A673 (cell line): ENCODE results near the gene GMPPA. TPM values are rescaled to one million over a fixed set of nuclear protein-coding genes. Genes with fewer than 3 reads are reported as not detected.

Source experiments
- BruUV-seq: library from RNA; stranded (reverse); fragments of 400-500 nt; replicated peaks from 2 replicates; lab custom pipeline; 2021; lab: Mats Ljungman, UMichigan
- CTCF ChIA-PET: fragments of 300-600 bp; sonication (Branson Sonifier 250); formaldehyde crosslinking; loops from one replicate; lab custom pipeline; 2022; ENCODE audit warnings: antibody characterized with exemption; lab: Charles Lee
- POLR2A ChIA-PET: fragments of 300-600 bp; sonication (Branson Sonifier 250); formaldehyde crosslinking; loops from one replicate; lab custom pipeline; 2022; ENCODE audit warnings: antibody characterized with exemption; ENCODE audit not compliant: low non-redundant PET; lab: Charles Lee
- DNase-seq: peaks from one replicate; pipeline ENCODE4 v3.0.0-alpha.2; 2015; ENCODE audit warnings: low spot score
- H3K27ac ChIP-seq: fragments of 200-600 bp; sonication (generic); 2 replicates; pipeline ENCODE4 v1.5.1; 2016; ENCODE audit warnings: mixed run types, low read depth, mild to moderate bottlenecking, mixed read lengths, antibody characterized with exemption, low read length; ENCODE audit not compliant: poor library complexity, severe bottlenecking
- H3K27me3 ChIP-seq: fragments of 200-600 bp; sonication (generic); replicated peaks from 2 replicates; pipeline ENCODE4 v1.6.1; 2017; ENCODE audit warnings: mixed run types, low read depth, mild to moderate bottlenecking, mixed read lengths, antibody characterized with exemption, low read length; ENCODE audit not compliant: insufficient read depth, poor library complexity
- H3K36me3 ChIP-seq: fragments of 200-600 bp; sonication (generic); 2 replicates; pipeline ENCODE4 v1.6.1; 2016; ENCODE audit warnings: mixed run types, mild to moderate bottlenecking, mixed read lengths, antibody characterized with exemption, low read length; ENCODE audit not compliant: insufficient read depth, poor library complexity, severe bottlenecking
- H3K4me1 ChIP-seq: fragments of 200-600 bp; sonication (generic); 2 replicates; pipeline ENCODE4 v1.6.1; 2017; ENCODE audit warnings: mixed run types, mild to moderate bottlenecking, mixed read lengths, antibody characterized with exemption, low read length; ENCODE audit not compliant: insufficient read depth, poor library complexity, severe bottlenecking
- H3K4me3 ChIP-seq: fragments of 200-600 bp; sonication (generic); 2 replicates; pipeline ENCODE4 v1.5.1; 2016; ENCODE audit warnings: low read depth, mixed run types, mild to moderate bottlenecking, mixed read lengths, low read length; ENCODE audit not compliant: poor library complexity, severe bottlenecking
- H3K9me3 ChIP-seq: fragments of 200-600 bp; sonication (generic); 2 replicates; pipeline ENCODE4 v1.6.1; 2016; ENCODE audit warnings: mixed run types, low read depth, mild to moderate bottlenecking, mixed read lengths, antibody characterized with exemption, low read length; ENCODE audit not compliant: poor library complexity, severe bottlenecking
- CTCF ChIP-seq: fragments of 300-800, 200-600 bp; sonication (generic); conservative IDR thresholded peaks from 2 replicates; pipeline ENCODE4 v1.5.1; 2017; ENCODE audit warnings: low read depth, mild to moderate bottlenecking, antibody characterized with exemption, low read length, moderate library complexity, mixed read lengths
- EZH2 ChIP-seq: fragments of 200-600 bp; sonication (generic); IDR thresholded peaks from 2 replicates; pipeline ENCODE4 v1.6.1; 2017; ENCODE audit warnings: borderline replicate concordance, low read depth, mild to moderate bottlenecking, mixed read lengths, antibody characterized with exemption, low read length; ENCODE audit not compliant: poor library complexity, severe bottlenecking
- intact Hi-C: fragments of 100-400 bp; cut with micrococcal nuclease; formaldehyde crosslinking; loops from one replicate; pipeline ENCODE4 v1.10.0; 2022; ENCODE audit not compliant: unreplicated experiment
- total RNA-seq: library from RNA; stranded (reverse); gene quantifications from 2 replicates; pipeline ENCODE4 v1.2.3, GENCODE V29; 2021

GMPPA gene
- total RNA-seq, 1 experiment from 2014 or later: 32.1 TPM

- Histone ChIP-seq H3K4me3 (no peak overlapping the region), H3K9me3 (no peaks in the 10 kb centered on the region), H3K27me3 (no peaks in the 10 kb centered on the region), H3K27ac (no peak overlapping the region), H3K36me3 (no peaks in the 10 kb centered on the region), H3K4me1 (peaks cover 12% of the 10 kb centered on the region)
- no TSS peak for BruUV-seq
- intact Hi-C loops: no loop called here
- TF ChIP-seq EZH2 (no peak), CTCF (no peak)
- ChIA-PET CTCF (interaction anchor here (0.6 to 1.3 kb wide), 2 partner anchors 37 to 730 kb away, joined by 3 to 4 read pairs; no protein-coding TSS in a partner anchor), POLR2A (no interaction called here)
- no peak for DNase-seq
Observed at GRCh38 chr2:219492575-219492974, 6.1 kb upstream of the GMPPA start.

GRCh38 chr2:219493086-219493485 is 5.6 kb upstream of the GMPPA start:
- Histone ChIP-seq H3K4me3 (no peak overlapping the region), H3K27ac (no peak overlapping the region), H3K4me1 (peaks cover 16% of the 10 kb centered on the region), H3K9me3 (no peaks in the 10 kb centered on the region), H3K36me3 (no peaks in the 10 kb centered on the region), H3K27me3 (no peaks in the 10 kb centered on the region)
- CTCF ChIA-PET: interaction anchor here (0.6 to 6.8 kb wide), 4 partner anchors 31 to 731 kb away, joined by 3 to 101 read pairs (median 18); no protein-coding TSS in a partner anchor
- intact Hi-C loops: no loop called here
- no TSS peak for BruUV-seq
- DNase-seq: no peak
- TF ChIP-seq EZH2 (no peak), CTCF (no peak)
- POLR2A ChIA-PET: no interaction called here

- Histone ChIP-seq H3K27ac (no peak overlapping the region), H3K27me3 (no peaks in the 10 kb centered on the region), H3K9me3 (no peaks in the 10 kb centered on the region), H3K4me1 (peaks cover 26% of the 10 kb centered on the region), H3K4me3 (no peak overlapping the region), H3K36me3 (no peaks in the 10 kb centered on the region)
- DNase-seq: no peak
- intact Hi-C loops: loop anchor here (1.0 kb wide), 1 partner anchor 35 kb away; no protein-coding TSS in a partner anchor
- ChIA-PET CTCF (interaction anchor here (0.7 to 6.8 kb wide), 11 partner anchors 8 to 36 kb away, joined by 3 to 101 read pairs (median 7); partner anchors contain the start of gene ASIC4), POLR2A (interaction anchor here (0.6 to 0.9 kb wide), 2 partner anchors 13 to 15 kb away, joined by 3 to 4 read pairs; no protein-coding TSS in a partner anchor)
- BruUV-seq: no TSS peak
- TF ChIP-seq EZH2 (no peak), CTCF (no peak; the same call in 1 of the 2 replicates)
Observed at GRCh38 chr2:219494952-219495530, 3.6 kb upstream of the GMPPA start.
